SJCRH30 (cell line): ENCODE measurements around the gene PRSS8. TPM values are rescaled to one million over a fixed set of nuclear protein-coding genes. Genes with fewer than 3 reads are reported as not detected.
"Not testable (repeated sequence)": the region's sequence is repeated elsewhere in the genome, so short reads cannot be mapped to it uniquely, and the experiment has no call there.

Experiments
- DNase-seq, 2 experiments: peaks; one replicate each; pipeline ENCODE4 v3.0.0-alpha.2; 2015 to 2020
- H3K27ac ChIP-seq: fragments of 250-450 bp; sonication (Bioruptor Pico); 2 replicates; pipeline ENCODE4 v1.5.1; 2020; ENCODE audit warnings: mild to moderate bottlenecking, moderate library complexity
- H3K27me3 ChIP-seq: fragments of 250-450 bp; sonication (Bioruptor Pico); 2 replicates; pipeline ENCODE4 v1.5.1; 2020; ENCODE audit warnings: mild to moderate bottlenecking, moderate library complexity
- H3K36me3 ChIP-seq: fragments of 250-450 bp; sonication (Bioruptor Pico); 2 replicates; pipeline ENCODE4 v1.5.1; 2020; ENCODE audit warnings: mild to moderate bottlenecking, moderate library complexity
- H3K4me1 ChIP-seq: fragments of 250-450 bp; sonication (Bioruptor Pico); 2 replicates; pipeline ENCODE4 v1.5.1; 2020; ENCODE audit warnings: mild to moderate bottlenecking, moderate library complexity
- H3K4me3 ChIP-seq: fragments of 250-450 bp; sonication (Bioruptor Pico); 2 replicates; pipeline ENCODE4 v1.5.1; 2020; ENCODE audit warnings: mild to moderate bottlenecking, moderate library complexity
- H3K9me3 ChIP-seq: fragments of 250-450 bp; sonication (Bioruptor Pico); replicated peaks from 2 replicates; pipeline ENCODE4 v1.5.1; 2020; ENCODE audit warnings: mild to moderate bottlenecking, moderate library complexity
- total RNA-seq: library from RNA; depleted of rRNA; stranded (reverse); fragments of >200 nt; shearing (Covaris generic); gene quantifications from 2 replicates; pipeline ENCODE4 v1.2.3, GENCODE V29; 2014; rRNA removed

The PRSS8 gene
- total RNA-seq: not detected in 2 replicates

DNA sequence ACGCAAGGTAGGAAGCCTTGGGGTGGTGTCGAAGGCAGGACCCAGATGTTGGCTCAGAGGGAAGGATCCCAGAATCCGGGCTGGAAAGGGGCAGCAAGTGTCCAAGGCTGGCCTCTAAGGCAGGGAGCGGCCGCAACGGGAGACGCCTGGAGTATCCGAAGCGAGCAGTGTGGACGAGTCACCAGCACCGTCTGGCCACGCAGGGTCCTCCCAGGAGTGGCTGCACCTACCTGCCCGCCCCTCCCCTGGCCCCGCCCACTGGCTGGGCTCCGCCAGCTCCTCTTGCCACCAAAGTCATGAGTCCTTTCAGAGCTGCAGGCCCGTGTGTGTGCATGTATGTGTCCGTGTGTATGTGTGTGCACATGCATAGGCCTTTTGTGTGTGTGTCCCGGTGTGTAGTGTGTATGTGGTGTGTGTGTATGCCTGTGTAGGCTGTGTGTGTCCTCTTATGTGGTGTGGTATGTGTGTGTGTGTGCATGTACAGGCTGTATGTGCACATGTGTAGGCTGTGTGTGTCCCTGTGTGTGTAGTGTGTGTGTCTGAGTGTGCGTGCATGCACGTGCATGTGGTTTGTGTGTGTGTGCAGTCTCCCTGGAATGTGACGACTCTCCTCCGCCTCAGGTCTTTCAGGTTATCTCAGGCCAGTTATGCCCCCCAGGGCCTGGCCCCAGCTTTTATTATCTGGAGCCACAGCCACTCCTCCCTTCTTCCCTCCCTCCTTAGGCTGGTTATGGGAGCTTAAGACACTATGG, at the start of gene PRSS8:
TSS of gene PRSS8 (minus strand) at position 193 of the 752 bp plus-strand sequence. CDS start 229 bp downstream, outside the sequence.
- DNase-seq: no peak
- Histone ChIP-seq H3K27me3 (no peaks in the 10 kb centered on the region), H3K9me3 (no peaks in the 10 kb centered on the region), H3K27ac (no peak within 1 kb of the TSS), H3K4me1 (no peaks in the 10 kb centered on the region; the same call in 1 of the 2 replicates), H3K36me3 (no peaks in the 10 kb centered on the region), H3K4me3 (no peak within 1 kb of the TSS)

GRCh38 chr16:31184888-31185287, 49.4 kb upstream of the PRSS8 start:
- H3K4me3 ChIP-seq: no peak overlapping the region
- no peaks in the 10 kb centered on the region for H3K27me3 ChIP-seq
- peaks cover 92% of the 10 kb centered on the region for H3K36me3 ChIP-seq
- no peak for DNase-seq
- H3K9me3 ChIP-seq: no peaks in the 10 kb centered on the region
- H3K4me1 ChIP-seq: peaks cover 9% of the 10 kb centered on the region
- H3K27ac ChIP-seq: no peak overlapping the region

DNA sequence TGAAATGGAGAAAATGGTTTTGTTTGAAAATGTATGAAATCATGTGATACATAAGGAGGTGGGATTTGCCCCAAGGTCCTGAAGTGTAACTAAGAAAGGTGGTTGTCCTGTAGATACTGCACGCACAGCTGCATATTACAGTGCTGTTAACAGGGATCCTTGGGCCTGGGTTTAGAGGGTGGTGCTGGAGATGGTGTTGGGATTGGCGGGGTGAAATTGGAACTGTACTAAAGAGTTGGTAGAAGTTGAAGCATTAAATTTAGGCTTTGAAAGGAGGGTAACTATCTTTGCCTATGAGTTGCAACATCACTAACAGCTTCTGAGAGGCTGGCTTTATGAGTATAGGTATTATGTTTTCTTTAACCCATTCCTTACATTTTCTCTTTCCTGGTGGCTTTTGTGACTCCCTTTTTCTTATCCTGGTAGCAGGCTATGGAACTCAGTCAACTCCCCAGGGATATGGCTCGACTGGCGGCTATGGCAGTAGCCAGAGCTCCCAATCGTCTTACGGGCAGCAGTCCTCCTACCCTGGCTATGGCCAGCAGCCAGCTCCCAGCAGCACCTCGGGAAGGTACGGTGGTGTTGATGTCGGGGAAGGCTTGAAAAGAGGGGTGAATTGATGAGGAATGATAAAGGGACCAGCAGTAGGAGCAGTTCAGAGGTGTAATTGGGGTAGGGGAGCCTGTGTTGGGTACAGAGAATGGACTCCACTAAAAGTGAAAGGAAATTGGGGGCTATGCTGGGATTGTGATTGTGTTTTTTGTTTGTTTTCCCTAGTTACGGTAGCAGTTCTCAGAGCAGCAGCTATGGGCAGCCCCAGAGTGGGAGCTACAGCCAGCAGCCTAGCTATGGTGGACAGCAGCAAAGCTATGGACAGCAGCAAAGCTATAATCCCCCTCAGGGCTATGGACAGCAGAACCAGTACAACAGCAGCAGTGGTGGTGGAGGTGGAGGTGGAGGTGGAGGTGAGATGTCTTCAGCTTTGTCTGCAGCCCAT, 48.2 kb upstream of the PRSS8 start:
- Histone ChIP-seq H3K27me3 (no peaks in the 10 kb centered on the region), H3K4me1 (peaks cover 13% of the 10 kb centered on the region), H3K9me3 (no peaks in the 10 kb centered on the region), H3K36me3 (peaks cover 80% of the 10 kb centered on the region), H3K27ac (no peak overlapping the region), H3K4me3 (no peak overlapping the region)
- DNase-seq: no peak

GRCh38 chr16:31182391-31182790, 46.9 kb upstream of the PRSS8 start:
- H3K9me3 ChIP-seq: no peaks in the 10 kb centered on the region
- H3K27ac ChIP-seq: no peak overlapping the region
- no peaks in the 10 kb centered on the region for H3K27me3 ChIP-seq
- H3K36me3 ChIP-seq: peaks cover 67% of the 10 kb centered on the region
- H3K4me1 ChIP-seq: peaks cover 13% of the 10 kb centered on the region
- peak overlapping the region; percentile 97 for H3K4me3 ChIP-seq
- DNase-seq: peak in 1 of 2 experiments; percentile 8

DNA sequence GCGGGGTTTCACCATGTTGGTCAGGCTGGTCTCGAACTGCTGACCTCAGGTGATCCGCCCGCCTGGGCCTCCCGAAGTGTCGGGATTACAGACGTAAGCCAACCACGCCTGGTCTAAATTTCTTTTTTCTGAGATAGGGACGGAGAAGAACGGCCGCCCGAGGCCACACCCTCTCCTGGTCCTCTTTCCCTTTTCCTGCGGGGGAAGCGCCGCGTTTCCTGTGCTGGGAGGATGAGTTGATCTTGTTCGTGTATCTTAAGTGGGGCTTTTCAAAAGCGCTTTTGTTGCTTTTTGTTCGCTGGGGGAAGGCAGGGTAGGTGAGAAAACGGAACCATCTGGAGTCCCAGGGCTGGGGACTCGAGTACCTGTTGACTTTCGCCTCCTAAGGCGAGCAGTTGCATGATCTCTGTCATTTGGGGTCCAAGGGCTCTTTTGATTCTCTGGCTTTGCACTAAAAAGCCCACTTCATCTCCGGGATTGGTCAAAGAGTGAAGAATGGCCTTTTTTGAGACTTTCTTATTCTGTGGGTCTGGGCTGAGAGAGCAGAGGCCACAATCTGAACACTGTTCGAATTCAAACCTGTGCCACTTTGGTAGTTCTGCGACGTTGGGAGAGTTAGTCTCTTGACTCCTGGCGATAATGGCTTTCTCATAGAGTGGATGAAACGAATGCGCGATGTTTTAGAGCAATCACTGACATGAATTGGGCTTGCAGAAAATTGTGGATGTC, 45.7 kb upstream of the PRSS8 start:
- Histone ChIP-seq H3K36me3 (peaks cover 56% of the 10 kb centered on the region), H3K4me1 (peaks cover 13% of the 10 kb centered on the region), H3K9me3 (no peaks in the 10 kb centered on the region), H3K27me3 (no peaks in the 10 kb centered on the region), H3K4me3 (peak overlapping the region; percentile 97), H3K27ac (peak overlapping the region; percentile 97)
- peak; percentile 30 to 48 for DNase-seq

GRCh38 chr16:31179747-31180459, 44.4 kb upstream of the PRSS8 start, which contains the start of gene FUS:
FUS (plus strand) TSS chr16:31180139; CDS start chr16:31180215, 76 bp downstream.
- Histone ChIP-seq H3K27me3 (no peaks in the 10 kb centered on the region), H3K27ac (peak within 1 kb of the TSS; percentile 97), H3K36me3 (peaks cover 42% of the 10 kb centered on the region), H3K9me3 (no peaks in the 10 kb centered on the region), H3K4me1 (peaks cover 8% of the 10 kb centered on the region), H3K4me3 (peak within 1 kb of the TSS; percentile 97)
- peak; percentile 89 to 92 for DNase-seq

DNA sequence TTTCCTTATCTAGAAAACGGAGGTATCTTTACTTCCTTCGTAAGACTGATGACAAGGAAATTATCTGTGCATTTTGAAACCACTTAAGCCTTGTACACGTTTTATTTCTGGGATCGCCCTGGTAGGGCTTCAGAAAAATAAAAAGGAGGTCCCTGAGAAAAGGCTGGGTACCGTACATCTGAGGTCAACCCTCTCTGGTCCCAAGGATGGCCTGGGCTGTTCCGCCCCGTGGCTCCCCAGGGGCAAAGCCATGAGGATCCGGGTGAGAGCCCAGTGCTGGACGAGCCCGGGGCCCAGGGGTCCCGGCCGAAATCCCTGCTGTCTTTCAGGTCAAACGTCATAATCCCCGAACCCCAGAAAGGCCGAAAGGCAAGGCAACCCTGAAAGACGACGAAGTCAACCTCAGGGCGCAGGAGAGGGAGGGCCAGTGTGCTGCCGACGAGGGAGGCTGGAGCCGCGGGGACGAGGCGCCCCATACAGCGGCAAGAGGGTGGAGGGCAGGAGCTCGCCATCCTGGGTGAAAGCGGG, 43.8 kb upstream of the PRSS8 start:
- Histone ChIP-seq H3K27me3 (no peaks in the 10 kb centered on the region), H3K27ac (peak overlapping the region; percentile 97)

DNA sequence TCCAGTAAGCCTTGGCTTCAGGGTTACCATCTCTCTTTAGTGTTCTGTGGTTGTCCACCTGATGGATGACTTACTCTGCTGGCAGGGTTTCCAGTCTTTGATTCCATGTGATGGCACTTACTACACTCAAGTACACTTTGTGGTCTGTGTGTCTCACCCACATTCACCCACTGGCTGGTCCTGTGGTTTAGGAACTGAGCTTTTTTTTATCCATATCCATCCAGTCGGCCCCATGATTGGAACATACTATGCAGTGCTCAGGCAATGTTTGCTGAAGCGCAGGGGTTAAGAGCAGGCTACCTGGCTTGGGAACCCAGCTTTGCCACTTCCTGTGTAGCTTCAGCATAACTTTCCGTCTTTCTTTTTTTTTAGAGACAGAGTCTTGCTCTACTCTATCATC, 41.6 kb upstream of the PRSS8 start:
- Histone ChIP-seq H3K36me3 (peaks cover 14% of the 10 kb centered on the region), H3K4me1 (peaks cover 4% of the 10 kb centered on the region), H3K27me3 (no peaks in the 10 kb centered on the region), H3K27ac (no peak overlapping the region), H3K9me3 (no peaks in the 10 kb centered on the region), H3K4me3 (no peak overlapping the region)
- DNase-seq: peak in 1 of 2 experiments; percentile 42

More for the DNA sequence above, 43.8 kb upstream of the PRSS8 start:
- H3K4me3 ChIP-seq: peak overlapping the region; percentile 97
- peaks cover 36% of the 10 kb centered on the region for H3K36me3 ChIP-seq
- no peaks in the 10 kb centered on the region for H3K9me3 ChIP-seq
- no peak for DNase-seq
- H3K4me1 ChIP-seq: peaks cover 8% of the 10 kb centered on the region

DNA sequence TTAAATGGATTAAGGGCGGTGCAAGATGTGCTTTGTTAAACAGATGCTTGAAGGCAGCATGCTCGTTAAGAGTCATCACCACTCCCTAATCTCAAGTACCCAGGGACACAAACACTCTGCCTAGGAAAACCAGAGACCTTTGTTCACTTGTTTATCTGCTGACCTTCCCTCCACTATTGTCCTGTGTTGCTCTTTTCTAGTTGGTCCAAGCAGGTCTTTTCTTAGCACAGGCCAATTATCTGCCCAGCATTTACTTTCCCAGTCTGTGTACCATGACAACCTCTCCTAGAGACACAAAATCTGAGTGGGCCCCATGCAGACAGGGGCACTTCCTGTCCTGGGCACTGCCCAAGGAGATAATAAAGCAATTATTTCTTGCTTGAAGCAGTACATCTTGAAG, 34.5 kb upstream of the PRSS8 start:
- H3K4me3 ChIP-seq, H3K36me3 ChIP-seq, H3K27me3 ChIP-seq, DNase-seq, H3K4me1 ChIP-seq, H3K9me3 ChIP-seq, H3K27ac ChIP-seq: not testable (repeated sequence)

- Histone ChIP-seq H3K27ac (no peak overlapping the region), H3K27me3 (no peaks in the 10 kb centered on the region), H3K9me3 (no peaks in the 10 kb centered on the region), H3K4me1 (no peaks in the 10 kb centered on the region; the same call in 1 of the 2 replicates), H3K4me3 (no peak overlapping the region), H3K36me3 (no peaks in the 10 kb centered on the region)
- no peak for DNase-seq
These were observed 33.3 kb upstream of the PRSS8 start for GRCh38 chr16:31168848-31169247.

- Histone ChIP-seq H3K27me3 (no peaks in the 10 kb centered on the region), H3K9me3 (no peaks in the 10 kb centered on the region), H3K4me3 (no peak overlapping the region), H3K36me3 (no peaks in the 10 kb centered on the region), H3K27ac (no peak overlapping the region), H3K4me1 (no peaks in the 10 kb centered on the region; the same call in 1 of the 2 replicates)
- no peak for DNase-seq
These were observed 31.8 kb upstream of the PRSS8 start for GRCh38 chr16:31167315-31167714.

DNA sequence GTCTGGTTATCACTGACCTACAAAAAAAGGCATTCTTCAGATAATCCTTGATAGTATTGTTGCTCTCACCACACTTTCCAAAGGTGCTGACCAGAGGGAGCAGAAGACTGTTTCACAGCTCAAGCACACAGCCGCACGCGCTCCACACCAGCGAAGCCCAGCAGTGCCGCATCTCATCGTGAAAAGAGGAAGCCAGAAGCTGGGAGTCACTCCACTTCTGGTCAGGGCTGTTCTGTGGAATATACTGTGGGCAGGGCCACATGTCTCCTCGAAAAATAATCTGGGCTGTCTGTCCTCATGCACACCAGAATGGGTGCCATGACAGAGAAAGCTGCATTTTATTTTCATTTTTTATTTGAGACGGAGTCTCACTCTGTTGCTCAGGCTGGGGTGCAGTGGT, 21.6 kb upstream of the PRSS8 start:
- DNase-seq: no peak
- H3K9me3 ChIP-seq: no peaks in the 10 kb centered on the region
- H3K27me3 ChIP-seq: peaks cover 4% of the 10 kb centered on the region; the same call in 1 of the 2 replicates
- H3K4me3 ChIP-seq: no peak overlapping the region
- H3K36me3 ChIP-seq: no peaks in the 10 kb centered on the region
- no peak overlapping the region for H3K27ac ChIP-seq
- H3K4me1 ChIP-seq: no peaks in the 10 kb centered on the region

DNA sequence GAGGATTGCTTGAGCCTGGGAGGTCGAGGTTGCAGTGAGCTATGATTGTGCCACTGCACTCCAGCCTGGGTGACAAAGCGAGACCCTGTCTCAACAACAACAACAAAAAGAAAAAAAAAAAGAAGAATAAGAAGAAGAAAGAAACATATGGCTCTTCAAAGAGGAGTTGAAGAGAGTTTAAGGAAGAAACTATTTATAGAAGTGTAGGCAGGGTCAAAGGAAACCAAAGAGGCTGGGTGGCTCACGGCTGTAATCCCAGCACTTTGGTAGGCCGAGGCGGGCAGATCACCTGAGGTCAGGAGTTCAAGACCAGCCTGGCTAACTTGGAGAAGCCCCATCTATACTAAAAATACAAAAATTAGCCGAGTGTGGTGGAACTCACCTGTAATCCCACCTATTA, 15.4 kb upstream of the PRSS8 start:
- not testable (repeated sequence) for DNase-seq, H3K9me3 ChIP-seq, H3K4me3 ChIP-seq, H3K36me3 ChIP-seq, H3K27ac ChIP-seq, H3K27me3 ChIP-seq, H3K4me1 ChIP-seq
